Ovary (tissue), 3 donors: ENCODE results near the gene PATL2.
"Not testable (repeated sequence)": the region's sequence is repeated elsewhere in the genome, so short reads cannot be mapped to it uniquely, and the experiment has no call there.

Experiments
- CTCF ChIP-seq, 3 donors: fragments of 450-650 bp in 2 of 3; fragments of 200-600 bp in 1 of 3; IDR thresholded peaks; one replicate each; pipeline versions ENCODE4 v1.5.1 to v1.8.0; 2016 to 2022; ENCODE audit warnings: antibody characterized with exemption in 3 of 3, mild to moderate bottlenecking in 1 of 3
- EP300 ChIP-seq: sonication (generic); formaldehyde crosslinking; IDR thresholded peaks from one replicate; pipeline ENCODE4 v1.6.1; 2017; ENCODE audit warnings: antibody characterized with exemption
- POLR2A ChIP-seq: fragments of 450-650 bp; IDR thresholded peaks from one replicate; pipeline ENCODE4 v1.6.1; 2017; ENCODE audit warnings: antibody characterized with exemption, mild to moderate bottlenecking, moderate library complexity
- donor health status: DM: no; HTN: no; CAD: no.

- not testable (repeated sequence) for TF ChIP-seq CTCF (IDR thresholded peaks at IDR 0.05); EP300; POLR2A
These were observed 10.4 kb downstream of the PATL2 start for GRCh38 chr15:44700676-44701075.
